ENCODE measurements around the gene TAB3.

The TAB3 gene

GRCh38 chrX:30876367-30876766, 12.7 kb downstream of the TAB3 start:
- no peak overlapping the region for H3K4me3 ChIP-seq (ENCODE audit: low read depth, low read length)
- TF ChIP-seq CTCF (IDR thresholded peaks at IDR 0.05; ENCODE audit: low read depth, low read length): no peak

- H3K4me3 ChIP-seq (ENCODE audit: low read depth, low read length): no peak overlapping the region
- TF ChIP-seq CTCF (IDR thresholded peaks at IDR 0.05; ENCODE audit: low read depth, low read length): no peak
Measured at GRCh38 chrX:30875957-30876356, 13.1 kb downstream of the TAB3 start.

- H3K4me3 ChIP-seq (ENCODE audit: low read depth, low read length): no peak overlapping the region
- no peak for TF ChIP-seq CTCF (IDR thresholded peaks at IDR 0.05; ENCODE audit: low read depth, low read length)
Measured at GRCh38 chrX:30874851-30875250, 14.2 kb downstream of the TAB3 start.

- no peak for TF ChIP-seq CTCF (IDR thresholded peaks at IDR 0.05; ENCODE audit: low read depth, low read length)
- no peak overlapping the region for H3K4me3 ChIP-seq (ENCODE audit: low read depth, low read length)
Measured at GRCh38 chrX:30870572-30870971, 18.5 kb downstream of the TAB3 start.

GRCh38 chrX:30865612-30866011, 23.4 kb downstream of the TAB3 start:
- TF ChIP-seq CTCF (IDR thresholded peaks at IDR 0.05; ENCODE audit: low read depth, low read length): no peak
- H3K4me3 ChIP-seq (ENCODE audit: low read depth, low read length): no peak overlapping the region

GRCh38 chrX:30865015-30865414, 24.0 kb downstream of the TAB3 start:
- no peak overlapping the region for H3K4me3 ChIP-seq (ENCODE audit: low read depth, low read length)
- no peak for TF ChIP-seq CTCF (IDR thresholded peaks at IDR 0.05; ENCODE audit: low read depth, low read length)

- TF ChIP-seq CTCF (IDR thresholded peaks at IDR 0.05; ENCODE audit: low read depth, low read length): no peak
- no peak overlapping the region for H3K4me3 ChIP-seq (ENCODE audit: low read depth, low read length)
Measured at GRCh38 chrX:30864383-30864785, 24.7 kb downstream of the TAB3 start.

All from WI38 (cell line).